ENCODE results near the gene SREBF1. TPM values are rescaled to one million over a fixed set of nuclear protein-coding genes. Genes with fewer than 3 reads are reported as not detected.

The SREBF1 gene
- polyA plus RNA-seq, 1 of the 3 experiments (the other 2 are of a cell fraction): 20.4 TPM

- Histone ChIP-seq H3K27me3 (ENCODE audit: insufficient read depth) (no peaks in the 10 kb centered on the region), H3K9me2 (no peaks in the 10 kb centered on the region), H3K79me2 (ENCODE audit: insufficient read depth) (no peaks in the 10 kb centered on the region), H2AFZ (ENCODE audit: low read depth) (no peak overlapping the region), H3K4me1 (ENCODE audit: control insufficient read depth in 1 of 2, insufficient read depth in 2 of 2, low read depth in 1 of 2, low read length in 1 of 2) (peaks cover 0 to 8% of the 10 kb centered on the region in 2 experiments; a peak in 1 of 4 replicates), H3K27ac (ENCODE audit: low read depth in 2 of 2, low read length in 1 of 2) (no peak overlapping the region; a peak in 1 of 4 replicates), H3K9me3 (no peaks in the 10 kb centered on the region), H3K4me2 (no peak overlapping the region), H4K20me1 (ENCODE audit: insufficient read depth) (peaks cover 14% of the 10 kb centered on the region; the same call in 1 of the 2 replicates), H3K9ac (no peak overlapping the region), H3K36me3 (replicated peaks in 1 of 2; ENCODE audit: control insufficient read depth in 1 of 2, insufficient read depth in 2 of 2, low read length in 1 of 2) (peaks cover 9 to 54% of the 10 kb centered on the region in 2 experiments), H3K4me3 (ENCODE audit: low read depth in 2 of 2, low read length in 1 of 2) (no peak overlapping the region), H3F3A (replicated peaks; ENCODE audit: insufficient read depth) (no peaks in the 10 kb centered on the region)
- TF ChIP-seq RCOR1 (IDR thresholded peaks at IDR 0.05; ENCODE audit: low read length) (no peak), YY1 (IDR thresholded peaks at IDR 0.05; ENCODE audit: low read depth) (no peak), FOXJ3 (CRISPR knock-in tag; IDR thresholded peaks at IDR 0.05) (no peak), JUND (IDR thresholded peaks at IDR 0.05) (no peak), NFIC (IDR thresholded peaks at IDR 0.05; ENCODE audit: borderline replicate concordance) (no peak)
- DNase-seq: no peak
- ChIA-PET CTCF (interaction anchor here (0.7 to 3.0 kb wide), 5 partner anchors 10 to 233 kb away, joined by 3 to 13 read pairs (median 6); partner anchors contain the start of gene RAI1), POLR2A (interaction anchor here (1.0 kb wide), 1 partner anchor 36 kb away, joined by 3 read pairs; the partner anchor contains the start of gene SREBF1)
- WGBS (ENCODE audit: low lambda C conversion rate): 87% methylated on average over 4 of the region's 12 CpGs
Observed at GRCh38 chr17:17800504-17801021, 36.2 kb downstream of the SREBF1 start.

GRCh38 chr17:17798573-17799255 is 38.1 kb downstream of the SREBF1 start:
- Histone ChIP-seq H3K9me3 (no peaks in the 10 kb centered on the region), H3K9me2 (no peaks in the 10 kb centered on the region), H3K9ac (no peak overlapping the region), H3K27ac (ENCODE audit: low read depth in 2 of 2, low read length in 1 of 2) (peak overlapping the region in 1 of 2 experiments; percentile 19; a peak in 1 of 4 replicates), H3K79me2 (ENCODE audit: insufficient read depth) (no peaks in the 10 kb centered on the region; the same call in 1 of the 2 replicates), H3F3A (replicated peaks; ENCODE audit: insufficient read depth) (no peaks in the 10 kb centered on the region), H4K20me1 (ENCODE audit: insufficient read depth) (peaks cover 29% of the 10 kb centered on the region), H3K4me2 (no peak overlapping the region), H3K4me1 (ENCODE audit: control insufficient read depth in 1 of 2, insufficient read depth in 2 of 2, low read depth in 1 of 2, low read length in 1 of 2) (peaks cover 0 to 24% of the 10 kb centered on the region in 2 experiments; a peak in 1 of 4 replicates), H3K4me3 (ENCODE audit: low read depth in 2 of 2, low read length in 1 of 2) (no peak overlapping the region), H3K27me3 (ENCODE audit: insufficient read depth) (no peaks in the 10 kb centered on the region), H3K36me3 (replicated peaks in 1 of 2; ENCODE audit: control insufficient read depth in 1 of 2, insufficient read depth in 2 of 2, low read length in 1 of 2) (peaks cover under 1 to 62% of the 10 kb centered on the region in 2 experiments), H2AFZ (ENCODE audit: low read depth) (no peak overlapping the region)
- DNase-seq: no peak
- CTCF ChIA-PET: interaction anchor here (0.6 kb wide), 1 partner anchor 13 kb away, joined by 3 read pairs; no protein-coding TSS in a partner anchor
- TF ChIP-seq CTCF (IDR thresholded peaks at IDR 0.05) (no peak), FOXJ3 (CRISPR knock-in tag; IDR thresholded peaks at IDR 0.05) (no peak), USF1 (IDR thresholded peaks at IDR 0.05; ENCODE audit: borderline replicate concordance, low read depth) (no peak), FOSL2 (IDR thresholded peaks at IDR 0.05; ENCODE audit: borderline replicate concordance, low read depth) (no peak), ZBTB33 (IDR thresholded peaks at IDR 0.05; ENCODE audit: borderline replicate concordance, low read depth) (no peak), TCF12 (IDR thresholded peaks at IDR 0.05) (no peak), POLR2AphosphoS5 (IDR thresholded peaks at IDR 0.05; ENCODE audit: low read depth, low read length) (no peak), NRF1 (IDR thresholded peaks at IDR 0.05; ENCODE audit: low read depth, low read length) (no peak), NFIC (IDR thresholded peaks at IDR 0.05; ENCODE audit: borderline replicate concordance) (no peak), RCOR1 (IDR thresholded peaks at IDR 0.05; ENCODE audit: low read length) (no peak), ELF1 (IDR thresholded peaks at IDR 0.05) (no peak), CHD2 (IDR thresholded peaks at IDR 0.05; ENCODE audit: low read length, partially characterized antibody) (no peak), TEAD4 (IDR thresholded peaks at IDR 0.05; ENCODE audit: borderline replicate concordance, insufficient read depth) (no peak), YY1 (IDR thresholded peaks at IDR 0.05; ENCODE audit: low read depth) (no peak), GABPA (IDR thresholded peaks at IDR 0.05; ENCODE audit: low read depth) (no peak), USF2 (IDR thresholded peaks at IDR 0.05; ENCODE audit: borderline replicate concordance, low read depth, low read length) (no peak)
- WGBS (ENCODE audit: low lambda C conversion rate): 89% methylated on average over 8 of the region's 16 CpGs
- POLR2A ChIA-PET: no interaction called here
